ENCODE results near the gene BNC1. TPM values are rescaled to one million over a fixed set of nuclear protein-coding genes. Genes with fewer than 3 reads are reported as not detected.

Gene BNC1
- total RNA-seq, 1 donor from 2014 or later, result not detected

GRCh38 chr15:83282141-83282540 is 2.3 kb downstream of the BNC1 start:
- no peak overlapping the region for H3K4me3 ChIP-seq
- H3K27me3 Mint-ChIP-seq (ENCODE audit: insufficient read depth, low read depth), result peaks cover 52% of the 10 kb centered on the region
- H3K27me3 ChIP-seq, result peaks cover 90% of the 10 kb centered on the region
- TF ChIP-seq CTCF (IDR thresholded peaks at IDR 0.05), result no peak
- TF ChIP-seq EZH2phosphoT487 (IDR thresholded peaks at IDR 0.05), result no peak
- no peak for TF ChIP-seq EZH2 (IDR thresholded peaks at IDR 0.05)
- no peak overlapping the region for H3K9ac ChIP-seq
- H3K27ac ChIP-seq, result no peak overlapping the region
- peaks cover 10% of the 10 kb centered on the region for H3K4me1 Mint-ChIP-seq
- H3K36me3 ChIP-seq, result no peaks in the 10 kb centered on the region
- no peak overlapping the region for H3K27ac Mint-ChIP-seq
- no peaks in the 10 kb centered on the region for H3K36me3 Mint-ChIP-seq
- peaks cover 23% of the 10 kb centered on the region for H3F3A ChIP-seq (ENCODE audit: low read depth)
- no peak overlapping the region for H3K4me2 ChIP-seq
- peaks cover 5% of the 10 kb centered on the region for H4K20me1 ChIP-seq (ENCODE audit: low read depth)
- H3K4me3 Mint-ChIP-seq, result no peak overlapping the region
- no peak overlapping the region for H2AFZ ChIP-seq (replicated peaks)
- DNase-seq (ENCODE audit: low spot score), result no peak
- no peaks in the 10 kb centered on the region for H3K9me3 ChIP-seq (ENCODE audit: low read depth)
- peaks cover 4% of the 10 kb centered on the region for H3K9me3 Mint-ChIP-seq
- H3K4me1 ChIP-seq, result peaks cover 5% of the 10 kb centered on the region
- H3K79me2 ChIP-seq (ENCODE audit: low read depth), result no peaks in the 10 kb centered on the region

- H3K27me3 Mint-ChIP-seq (ENCODE audit: insufficient read depth, low read depth), result peaks cover 27% of the 10 kb centered on the region
These were observed 6.3 kb downstream of the BNC1 start for GRCh38 chr15:83278191-83278590.

GRCh38 chr15:83276661-83277060 is 7.8 kb downstream of the BNC1 start:
- H3K4me3 Mint-ChIP-seq, result no peak overlapping the region
- H3K36me3 ChIP-seq, result no peaks in the 10 kb centered on the region
- no peaks in the 10 kb centered on the region for H3K36me3 Mint-ChIP-seq
- no peak overlapping the region for H3K4me2 ChIP-seq
- H3K9me3 Mint-ChIP-seq, result no peaks in the 10 kb centered on the region
- no peaks in the 10 kb centered on the region for H3F3A ChIP-seq (ENCODE audit: low read depth)
- H2AFZ ChIP-seq (replicated peaks), result no peak overlapping the region
- no peak for DNase-seq (ENCODE audit: low spot score)
- no peak overlapping the region for H3K4me3 ChIP-seq
- no peak overlapping the region for H3K9ac ChIP-seq
- no peaks in the 10 kb centered on the region for H3K4me1 ChIP-seq
- H3K4me1 Mint-ChIP-seq, result no peaks in the 10 kb centered on the region
- no peak for TF ChIP-seq CTCF (IDR thresholded peaks at IDR 0.05)
- TF ChIP-seq EZH2 (IDR thresholded peaks at IDR 0.05), result no peak
- TF ChIP-seq EZH2phosphoT487 (IDR thresholded peaks at IDR 0.05), result no peak
- H3K27me3 ChIP-seq, result peaks cover 35% of the 10 kb centered on the region
- H3K27ac ChIP-seq, result no peak overlapping the region
- H3K9me3 ChIP-seq (ENCODE audit: low read depth), result no peaks in the 10 kb centered on the region
- no peaks in the 10 kb centered on the region for H3K79me2 ChIP-seq (ENCODE audit: low read depth)
- no peaks in the 10 kb centered on the region for H4K20me1 ChIP-seq (ENCODE audit: low read depth)
- H3K27ac Mint-ChIP-seq, result no peak overlapping the region
- peaks cover 12% of the 10 kb centered on the region for H3K27me3 Mint-ChIP-seq (ENCODE audit: insufficient read depth, low read depth)

More at GRCh38 chr15:83278191-83278590, 6.3 kb downstream of the BNC1 start:
- Histone ChIP-seq H3K4me3 (no peak overlapping the region), H2AFZ (replicated peaks) (no peak overlapping the region), H3K4me2 (no peak overlapping the region), H3K27ac (no peak overlapping the region), H4K20me1 (ENCODE audit: low read depth) (peaks cover 5% of the 10 kb centered on the region), H3K9ac (no peak overlapping the region), H3F3A (ENCODE audit: low read depth) (peaks cover 8% of the 10 kb centered on the region), H3K27me3 (peaks cover 51% of the 10 kb centered on the region), H3K36me3 (no peaks in the 10 kb centered on the region), H3K9me3 (ENCODE audit: low read depth) (no peaks in the 10 kb centered on the region), H3K4me1 (peaks cover 4% of the 10 kb centered on the region), H3K79me2 (ENCODE audit: low read depth) (no peaks in the 10 kb centered on the region)
- no peak overlapping the region for H3K27ac Mint-ChIP-seq
- DNase-seq (ENCODE audit: low spot score), result no peak
- H3K4me1 Mint-ChIP-seq, result peaks cover 5% of the 10 kb centered on the region
- no peaks in the 10 kb centered on the region for H3K36me3 Mint-ChIP-seq
- TF ChIP-seq EZH2 (IDR thresholded peaks at IDR 0.05), result no peak
- TF ChIP-seq EZH2phosphoT487 (IDR thresholded peaks at IDR 0.05), result no peak
- TF ChIP-seq CTCF (IDR thresholded peaks at IDR 0.05), result no peak
- H3K4me3 Mint-ChIP-seq, result no peak overlapping the region
- H3K9me3 Mint-ChIP-seq, result no peaks in the 10 kb centered on the region

Data from neural progenitor cell (in vitro differentiated cells).